Neural crest cell (in vitro differentiated cells): ENCODE data around the gene CBR3. TPM values are rescaled to one million over a fixed set of nuclear protein-coding genes. Genes with fewer than 3 reads are reported as not detected.

Source experiments
- DNase-seq: peaks from one replicate; pipeline ENCODE4 v3.0.0; 2021; ENCODE audit warnings: low read depth, mixed read lengths, low spot score
- H3K27ac Mint-ChIP-seq: one replicate; pipeline ENCODE4 v1.8.0; 2021; ENCODE audit warnings: mild to moderate bottlenecking, mixed read lengths; ENCODE audit not compliant: unreplicated experiment
- H3K27me3 Mint-ChIP-seq: 2 replicates; pipeline ENCODE4 v1.8.0; 2021; ENCODE audit warnings: low read depth, mild to moderate bottlenecking, mixed read lengths
- H3K36me3 Mint-ChIP-seq: 2 replicates; pipeline ENCODE4 v1.8.0; 2021; ENCODE audit warnings: low read depth, mild to moderate bottlenecking, mixed read lengths
- H3K4me1 Mint-ChIP-seq: 2 replicates; pipeline ENCODE4 v1.8.0; 2021; ENCODE audit warnings: mixed read lengths
- H3K4me3 Mint-ChIP-seq: one replicate; pipeline ENCODE4 v1.8.0; 2021; ENCODE audit warnings: mild to moderate bottlenecking, mixed read lengths
- H3K9me3 Mint-ChIP-seq: 2 replicates; pipeline ENCODE4 v1.8.0; 2021; ENCODE audit warnings: mixed read lengths
- CTCF ChIP-seq: fragments of 200-600 bp; sonication (generic); conservative IDR thresholded peaks from 2 replicates; pipeline ENCODE4 v1.5.0; 2021; ENCODE audit warnings: antibody characterized with exemption, mild to moderate bottlenecking
- total RNA-seq: library from RNA; stranded (reverse); gene quantifications from 2 replicates; pipeline ENCODE4 v1.2.1, GENCODE V29; 2021

CBR3 gene
- total RNA-seq, 1 donor from 2014 or later = 2.8 TPM

GRCh38 chr21:36122977-36123376, 11.9 kb upstream of the CBR3 start:
- no peak overlapping the region for H3K4me3 Mint-ChIP-seq
- H3K27ac Mint-ChIP-seq = no peak overlapping the region
- no peaks in the 10 kb centered on the region for H3K36me3 Mint-ChIP-seq
- no peak for DNase-seq
- H3K4me1 Mint-ChIP-seq = peaks cover 3% of the 10 kb centered on the region
- H3K27me3 Mint-ChIP-seq = peaks cover 4% of the 10 kb centered on the region
- no peaks in the 10 kb centered on the region for H3K9me3 Mint-ChIP-seq
- peak; percentile 51 for TF ChIP-seq CTCF

GRCh38 chr21:36124395-36124794, 10.5 kb upstream of the CBR3 start:
- H3K36me3 Mint-ChIP-seq = no peaks in the 10 kb centered on the region
- no peaks in the 10 kb centered on the region for H3K9me3 Mint-ChIP-seq
- H3K4me3 Mint-ChIP-seq = no peak overlapping the region
- DNase-seq = no peak
- H3K27me3 Mint-ChIP-seq = peaks cover 11% of the 10 kb centered on the region
- no peak for TF ChIP-seq CTCF
- no peak overlapping the region for H3K27ac Mint-ChIP-seq
- peaks cover 3% of the 10 kb centered on the region for H3K4me1 Mint-ChIP-seq

GRCh38 chr21:36125512-36126207, 9.2 kb upstream of the CBR3 start:
- peak; percentile 86 for TF ChIP-seq CTCF
- H3K27me3 Mint-ChIP-seq = peaks cover 16% of the 10 kb centered on the region

GRCh38 chr21:36126208-36126565, 8.7 kb upstream of the CBR3 start:
- no peak for TF ChIP-seq CTCF
- no peak for DNase-seq
- Mint-ChIP-seq H3K4me3 (no peak overlapping the region), H3K4me1 (peaks cover 11% of the 10 kb centered on the region), H3K36me3 (no peaks in the 10 kb centered on the region), H3K9me3 (no peaks in the 10 kb centered on the region), H3K27ac (no peak overlapping the region), H3K27me3 (peaks cover 21% of the 10 kb centered on the region)

More at GRCh38 chr21:36125512-36126207, 9.2 kb upstream of the CBR3 start:
- Mint-ChIP-seq H3K9me3 (no peaks in the 10 kb centered on the region), H3K4me1 (peaks cover 8% of the 10 kb centered on the region), H3K36me3 (no peaks in the 10 kb centered on the region), H3K4me3 (peak overlapping the region; percentile 67), H3K27ac (no peak overlapping the region)
- DNase-seq = peak; percentile 47

GRCh38 chr21:36126621-36127110, 8.2 kb upstream of the CBR3 start:
- Mint-ChIP-seq H3K27ac (no peak overlapping the region), H3K27me3 (peaks cover 21% of the 10 kb centered on the region), H3K4me3 (no peak overlapping the region), H3K4me1 (peaks cover 11% of the 10 kb centered on the region), H3K36me3 (no peaks in the 10 kb centered on the region), H3K9me3 (no peaks in the 10 kb centered on the region)
- TF ChIP-seq CTCF = no peak
- no peak for DNase-seq
